CD14-positive monocyte (primary cell): Measurements from ENCODE around the gene RABEPK. TPM values are rescaled to one million over a fixed set of nuclear protein-coding genes. Genes with fewer than 3 reads are reported as not detected.
"Not testable (repeated sequence)": the region's sequence is repeated elsewhere in the genome, so short reads cannot be mapped to it uniquely, and the experiment has no call there.

ENCODE experiments used
- DNase-seq, 3 donors: peaks; one replicate each; pipeline ENCODE4 v3.0.0-alpha.2; 2011 to 2022
- H2AFZ ChIP-seq: 2 replicates; pipeline ENCODE4 v1.6.0; 2012; ENCODE audit warnings: mild to moderate bottlenecking, low read depth, low read length, inconsistent platforms; ENCODE audit not compliant: insufficient read depth, poor library complexity, severe bottlenecking
- H3K27ac ChIP-seq, 2 donors: 1 replicate in 1 of 2; 2 replicates in 1 of 2; pipeline ENCODE4 v1.5.1; 2012 to 2013; ENCODE audit warnings: low read length in 2 of 2, control low read depth in 1 of 2, inconsistent platforms in 1 of 2, low read depth in 1 of 2, mild to moderate bottlenecking in 1 of 2
- H3K27me3 ChIP-seq, 2 donors: one replicate each; pipeline versions ENCODE4 v1.6.0 to v1.6.1; 2011 to 2013; ENCODE audit warnings: low read length in 2 of 2; ENCODE audit not compliant: control insufficient read depth in 2 of 2, insufficient read depth in 2 of 2
- H3K36me3 ChIP-seq, 2 donors: replicated peaks in 1 of 2; 1 replicate in 1 of 2; 2 replicates in 1 of 2; pipeline versions ENCODE4 v1.5.1 to v1.6.1; 2012 to 2013; ENCODE audit warnings: low read length in 2 of 2, control low read depth in 1 of 2, inconsistent platforms in 1 of 2, mild to moderate bottlenecking in 1 of 2; ENCODE audit not compliant: insufficient read depth in 2 of 2, control insufficient read depth in 1 of 2
- H3K4me1 ChIP-seq, 2 donors: 1 replicate in 1 of 2; 2 replicates in 1 of 2; pipeline versions ENCODE4 v1.5.1 to v1.6.1; 2012 to 2013; ENCODE audit warnings: low read length in 2 of 2, control low read depth in 1 of 2, inconsistent platforms in 1 of 2, mild to moderate bottlenecking in 1 of 2, moderate library complexity in 1 of 2; ENCODE audit not compliant: insufficient read depth in 2 of 2, control insufficient read depth in 1 of 2
- H3K4me2 ChIP-seq: replicated peaks from 2 replicates; pipeline ENCODE3; 2012; ENCODE audit warnings: low read length, moderate library complexity, mild to moderate bottlenecking; ENCODE audit not compliant: poor library complexity, severe bottlenecking; ENCODE audit errors: extremely low read depth
- H3K4me3 ChIP-seq, 3 experiments: fragments of 200-600 bp in 1 of 3; sonication (generic) in 1 of 3; replicated peaks in 1 of 3; 1 replicate in 2 of 3; 2 replicates in 1 of 3; pipeline ENCODE4 v1.5.1; 2011 to 2013; ENCODE audit warnings: low read length in 3 of 3, mild to moderate bottlenecking in 3 of 3, control low read depth in 2 of 3, low read depth in 2 of 3, inconsistent platforms in 1 of 3, moderate library complexity in 1 of 3
- H3K79me2 ChIP-seq: 2 replicates; pipeline ENCODE4 v1.6.0; 2012; ENCODE audit warnings: mild to moderate bottlenecking, control low read depth, inconsistent platforms, low read length, moderate library complexity; ENCODE audit not compliant: insufficient read depth
- H3K9ac ChIP-seq: 2 replicates; pipeline ENCODE4 v1.6.0; 2017; ENCODE audit warnings: low read length, mild to moderate bottlenecking; ENCODE audit not compliant: insufficient read depth, poor library complexity, severe bottlenecking
- H3K9me3 ChIP-seq, 2 donors: replicated peaks in 1 of 2; 1 replicate in 1 of 2; 2 replicates in 1 of 2; pipeline versions ENCODE4 v1.5.1 to v1.6.1; 2012 to 2013; ENCODE audit warnings: low read length in 2 of 2, control low read depth in 1 of 2; ENCODE audit not compliant: control insufficient read depth in 1 of 2, insufficient read depth in 1 of 2
- H4K20me1 ChIP-seq: 2 replicates; pipeline ENCODE4 v1.6.0; 2012; ENCODE audit warnings: mild to moderate bottlenecking, low read length, control low read depth, moderate library complexity; ENCODE audit not compliant: insufficient read depth
- H3K27ac Mint-ChIP-seq, 7 donors: one replicate each; pipeline ENCODE4 v1.8.0; 2020; ENCODE audit warnings: mild to moderate bottlenecking in 7 of 7, mixed read lengths in 7 of 7, moderate library complexity in 6 of 7, inconsistent platforms in 2 of 7
- H3K27me3 Mint-ChIP-seq, 3 donors: one replicate each; pipeline ENCODE4 v1.8.0; 2021 to 2022; ENCODE audit warnings: low read depth in 3 of 3, mild to moderate bottlenecking in 3 of 3, mixed read lengths in 3 of 3, moderate library complexity in 3 of 3, inconsistent platforms in 1 of 3
- H3K36me3 Mint-ChIP-seq, 2 donors: one replicate each; pipeline ENCODE4 v1.8.0; 2020; ENCODE audit warnings: mixed read lengths in 2 of 2, inconsistent platforms in 1 of 2, mild to moderate bottlenecking in 1 of 2
- H3K4me1 Mint-ChIP-seq: one replicate; pipeline ENCODE4 v1.8.0; 2020; ENCODE audit warnings: mild to moderate bottlenecking, mixed read lengths
- H3K4me3 Mint-ChIP-seq, 2 donors: one replicate each; pipeline ENCODE4 v1.8.0; 2020; ENCODE audit warnings: mild to moderate bottlenecking in 2 of 2, mixed read lengths in 2 of 2, moderate library complexity in 1 of 2
- H3K9me3 Mint-ChIP-seq, 7 donors: one replicate each; pipeline ENCODE4 v1.8.0; 2020 to 2022; ENCODE audit warnings: mixed read lengths in 7 of 7, mild to moderate bottlenecking in 6 of 7, moderate library complexity in 6 of 7, inconsistent platforms in 2 of 7
- WGBS: methylation state at CpG from one replicate; pipeline ENCODE4 v1.1.5; 2013; ENCODE audit warnings: missing lambda C conversion rate; ENCODE audit not compliant: insufficient coverage; 5-methylcytosine and 5-hydroxymethylcytosine counted together
- intact Hi-C, 2 donors: fragments of 100-400 bp; cut with micrococcal nuclease; formaldehyde crosslinking; loops; one replicate each; pipeline versions ENCODE4 v1.15.0 to v1.15.1; 2023
- polyA plus RNA-seq, 3 donors: library from polyadenylated mRNA; depleted of rRNA in 1 of 3; unstranded in 2 of 3; stranded (reverse) in 1 of 3; fragments of 300-500 nt in 2 of 3; fragments of >200 nt in 1 of 3; fragmentation: Illumina TruSeq in 2 of 3; gene quantifications; 1 replicate in 2 of 3; 2 replicates in 1 of 3; pipeline ENCODE4 v1.2.3, GENCODE V29; 2012 to 2021
- TF ChIP-seq, protein P1 (sequence below): fragments of 200-600 bp; IDR thresholded peaks from one replicate; pipeline ENCODE4 v1.8.0; 2022; ENCODE audit warnings: antibody characterized with exemption, mild to moderate bottlenecking

RABEPK gene
- polyA plus RNA-seq, 3 donors: 9.5 to 18.5 (median 17.5) TPM

DNA sequence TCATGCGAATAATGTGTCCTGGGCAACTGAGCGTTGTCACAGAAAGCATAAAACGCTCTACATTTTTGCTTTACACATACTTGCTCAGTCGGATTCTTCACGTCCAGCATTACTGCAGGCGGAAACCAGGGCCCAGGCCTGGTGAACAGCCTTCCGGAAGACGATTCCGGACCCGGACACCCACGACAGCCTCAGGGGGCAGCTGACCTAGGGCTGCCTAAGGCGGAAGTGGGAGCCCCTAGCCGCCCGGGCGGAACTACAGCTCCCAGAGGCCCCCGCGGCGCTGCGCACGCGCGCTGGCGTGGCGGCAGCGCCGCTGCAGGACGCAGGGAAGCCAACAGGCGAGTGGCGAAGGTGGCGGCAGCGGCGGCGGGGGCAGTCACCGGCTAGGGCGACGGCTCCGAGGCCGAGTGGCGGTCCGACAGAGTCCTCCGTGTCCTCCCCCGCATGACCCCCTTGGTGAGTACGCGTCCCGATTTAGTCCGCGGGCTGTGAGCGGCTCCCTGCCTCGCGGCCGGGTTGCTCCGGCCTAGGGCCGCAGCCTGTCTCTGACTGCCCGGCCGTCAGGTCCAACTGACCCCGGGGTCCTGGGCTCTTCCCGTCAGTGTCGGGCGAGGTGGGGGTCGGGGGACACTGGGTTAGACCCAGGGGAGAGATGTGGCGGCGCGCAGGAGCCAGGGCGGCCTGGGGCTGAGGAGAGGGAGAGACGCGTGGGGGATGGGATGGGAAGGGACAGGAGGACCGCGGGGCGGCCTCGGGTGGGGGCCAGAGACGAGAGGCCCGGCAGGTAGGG lies 61.4 kb downstream of the RABEPK start, which contains the start of gene GAPVD1:
GAPVD1 (plus strand) TSS at position 326 of the 793 bp plus-strand sequence. CDS start 37,096 bp downstream, outside the sequence.
- peak within 1 kb of the TSS; percentile 97 to 98 for H3K4me3 Mint-ChIP-seq
- H3K27ac Mint-ChIP-seq: peak within 1 kb of the TSS; percentile 98 to 99 (median 99)
- H3K4me1 ChIP-seq: peaks cover 49 to 53% of the 10 kb centered on the region in 2 donors
- H4K20me1 ChIP-seq: peaks cover 40% of the 10 kb centered on the region
- peaks cover 56% of the 10 kb centered on the region for H3K79me2 ChIP-seq
- peaks cover 0 to 17% of the 10 kb centered on the region in 2 donors for H3K36me3 ChIP-seq
- H3K36me3 Mint-ChIP-seq: peaks cover 17 to 25% of the 10 kb centered on the region in 2 donors
- H3K27ac ChIP-seq: peak within 1 kb of the TSS; percentile 95 to 98
- peak within 1 kb of the TSS; percentile 89 for H2AFZ ChIP-seq
- peak within 1 kb of the TSS; percentile 94 for H3K4me2 ChIP-seq
- H3K27me3 Mint-ChIP-seq: peaks cover 0 to 2% (median 0%) of the 10 kb centered on the region in 3 donors
- under 1% methylated on average over 65 of the region's 72 CpGs for WGBS
- H3K27me3 ChIP-seq: no peaks in the 10 kb centered on the region
- H3K9me3 ChIP-seq: no peaks in the 10 kb centered on the region
- DNase-seq: peak; percentile 91 to 94 (median 93)
- intact Hi-C loops: loop anchor here (2.0 to 10.0 kb wide), 3 partner anchors 21 to 74 kb away; partner anchors contain the start of genes HSPA5 (in 2 of the 2) and PPP6C (in 1 of the 2)
- H3K4me1 Mint-ChIP-seq: peaks cover 69% of the 10 kb centered on the region
- TF ChIP-seq, protein P1, sequence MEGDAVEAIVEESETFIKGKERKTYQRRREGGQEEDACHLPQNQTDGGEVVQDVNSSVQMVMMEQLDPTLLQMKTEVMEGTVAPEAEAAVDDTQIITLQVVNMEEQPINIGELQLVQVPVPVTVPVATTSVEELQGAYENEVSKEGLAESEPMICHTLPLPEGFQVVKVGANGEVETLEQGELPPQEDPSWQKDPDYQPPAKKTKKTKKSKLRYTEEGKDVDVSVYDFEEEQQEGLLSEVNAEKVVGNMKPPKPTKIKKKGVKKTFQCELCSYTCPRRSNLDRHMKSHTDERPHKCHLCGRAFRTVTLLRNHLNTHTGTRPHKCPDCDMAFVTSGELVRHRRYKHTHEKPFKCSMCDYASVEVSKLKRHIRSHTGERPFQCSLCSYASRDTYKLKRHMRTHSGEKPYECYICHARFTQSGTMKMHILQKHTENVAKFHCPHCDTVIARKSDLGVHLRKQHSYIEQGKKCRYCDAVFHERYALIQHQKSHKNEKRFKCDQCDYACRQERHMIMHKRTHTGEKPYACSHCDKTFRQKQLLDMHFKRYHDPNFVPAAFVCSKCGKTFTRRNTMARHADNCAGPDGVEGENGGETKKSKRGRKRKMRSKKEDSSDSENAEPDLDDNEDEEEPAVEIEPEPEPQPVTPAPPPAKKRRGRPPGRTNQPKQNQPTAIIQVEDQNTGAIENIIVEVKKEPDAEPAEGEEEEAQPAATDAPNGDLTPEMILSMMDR: peak; percentile 58
- H3K4me3 ChIP-seq: peak within 1 kb of the TSS; percentile 83 to 97 (median 90)
- peak within 1 kb of the TSS; percentile 96 for H3K9ac ChIP-seq
- peaks cover 0 to 6% (median 0%) of the 10 kb centered on the region in 7 donors for H3K9me3 Mint-ChIP-seq

DNA sequence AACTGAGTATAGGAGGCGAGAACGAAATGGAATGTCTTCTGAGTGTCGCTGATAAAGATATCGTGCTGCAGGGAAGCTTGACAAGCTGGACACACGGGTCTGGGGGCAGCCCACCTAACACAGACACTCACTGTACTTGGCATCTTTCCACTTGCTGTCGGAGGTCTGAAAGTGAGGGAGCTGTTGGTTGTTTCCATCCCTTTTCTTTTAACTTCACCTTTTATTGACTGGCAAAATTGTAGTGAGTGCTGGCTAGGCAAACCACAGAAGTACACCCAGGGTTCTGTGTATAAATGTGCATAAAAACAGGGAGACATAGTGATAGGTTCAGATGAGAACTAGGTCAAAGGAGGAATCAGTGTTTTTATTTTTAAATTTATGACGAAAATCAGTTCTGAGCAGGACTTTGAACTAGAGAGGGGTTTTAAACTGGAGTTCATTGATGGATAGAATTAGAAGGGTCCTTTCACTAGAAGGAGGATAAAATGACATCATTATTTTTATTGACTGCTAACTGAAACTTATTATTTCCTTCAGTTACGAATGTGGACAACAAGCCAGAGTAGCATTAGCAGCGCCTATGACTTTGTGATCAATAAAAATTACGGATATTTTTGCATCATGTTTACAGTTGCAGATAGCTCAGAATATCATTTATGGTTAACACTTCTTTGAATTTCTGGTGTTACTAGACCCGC lies 62.1 kb downstream of the RABEPK start:
- Mint-ChIP-seq H3K4me1 (peaks cover 63% of the 10 kb centered on the region), H3K27me3 (peaks cover 0 to 2% (median 0%) of the 10 kb centered on the region in 3 donors), H3K27ac (peak overlapping the region; percentile 92 to 99 (median 98)), H3K4me3 (peak overlapping the region; percentile 97 to 98), H3K36me3 (peaks cover 20 to 33% of the 10 kb centered on the region in 2 donors), H3K9me3 (peaks cover 0 to 6% (median 0%) of the 10 kb centered on the region in 7 donors)
- H3K4me1 ChIP-seq: peaks cover 47 to 48% of the 10 kb centered on the region in 2 donors
- peak overlapping the region; percentile 95 to 98 for H3K27ac ChIP-seq
- H4K20me1 ChIP-seq: peaks cover 47% of the 10 kb centered on the region
- H3K4me3 ChIP-seq: peak overlapping the region; percentile 83 to 97 (median 90)
- H3K9me3 ChIP-seq: no peaks in the 10 kb centered on the region
- intact Hi-C loops: loop anchor here (5.0 to 10.0 kb wide), 2 partner anchors 68 to 75 kb away; partner anchors contain the start of gene PPP6C (in 1 of the 2)
- 0% methylated on average over 1 of the region's 11 CpGs for WGBS
- H2AFZ ChIP-seq: peak overlapping the region; percentile 89
- H3K4me2 ChIP-seq: peak overlapping the region; percentile 94
- no peak for DNase-seq
- peak overlapping the region; percentile 96 for H3K9ac ChIP-seq
- peaks cover 63% of the 10 kb centered on the region for H3K79me2 ChIP-seq
- TF ChIP-seq, protein P1: no peak
- H3K27me3 ChIP-seq: no peaks in the 10 kb centered on the region
- H3K36me3 ChIP-seq: peaks cover 3 to 24% of the 10 kb centered on the region in 2 donors

DNA sequence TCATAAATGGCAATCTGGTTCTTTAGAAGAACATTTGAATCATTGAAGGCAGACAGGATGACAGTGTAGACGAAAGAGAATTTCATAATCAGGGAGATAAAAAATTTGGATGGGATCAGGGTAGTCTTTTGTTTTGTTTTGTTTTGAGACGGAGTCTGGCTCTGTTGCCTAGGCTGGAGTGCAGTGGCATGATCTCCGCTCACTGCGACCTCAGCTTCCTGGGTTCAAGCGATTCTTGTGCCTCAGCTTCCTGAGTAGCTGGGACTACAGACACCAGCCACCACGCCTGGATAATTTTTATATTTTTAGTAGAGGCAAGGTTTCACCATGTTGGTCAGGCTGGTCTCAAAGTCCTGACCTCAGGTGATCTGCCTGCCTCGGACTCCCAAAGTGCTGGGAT lies 63.7 kb downstream of the RABEPK start:
- Mint-ChIP-seq H3K36me3 (peaks cover 29 to 45% of the 10 kb centered on the region in 2 donors), H3K4me1 (peaks cover 54% of the 10 kb centered on the region), H3K27ac (peak overlapping the region in 4 of 7 donors; percentile 2 to 65 (median 41))
- H3K4me3 ChIP-seq, DNase-seq, H3K4me3 Mint-ChIP-seq, H2AFZ ChIP-seq, H3K9ac ChIP-seq, H3K4me2 ChIP-seq, H3K9me3 Mint-ChIP-seq, H3K9me3 ChIP-seq, H3K27me3 Mint-ChIP-seq, H3K27me3 ChIP-seq: not testable (repeated sequence)
- peaks cover 3 to 25% of the 10 kb centered on the region in 2 donors for H3K36me3 ChIP-seq
- WGBS: 81% methylated on average over 7 of the region's 7 CpGs
- H3K4me1 ChIP-seq: peaks cover 32% of the 10 kb centered on the region in 2 donors
- H3K27ac ChIP-seq: peak overlapping the region in 1 of 2 donors; percentile 26
- H4K20me1 ChIP-seq: peaks cover 63% of the 10 kb centered on the region
- H3K79me2 ChIP-seq: peaks cover 80% of the 10 kb centered on the region
- intact Hi-C loops: loop anchor here (5.0 to 10.0 kb wide), 2 partner anchors 69 to 77 kb away; partner anchors contain the start of gene PPP6C (in 1 of the 2)
